Islet of Langerhans (tissue), 1 donor: ENCODE measurements around the gene HDAC3.
A peak's percentile ranks its signal among the peaks of the same experiment; 100 is the strongest.

ENCODE experiments used
- FAIRE-seq: peaks from one replicate; lab custom pipeline; 2011; peaks lifted over from hg19 to GRCh38; lab: Jason Lieb, UNC

The HDAC3 gene

GRCh38 chr5:141598391-141599345 lies 38.0 kb downstream of the HDAC3 start:
- peak; percentile 88 for FAIRE-seq

GRCh38 chr5:141597814-141598213 lies 38.8 kb downstream of the HDAC3 start:
- peak; percentile 5 for FAIRE-seq

GRCh38 chr5:141597394-141597793 lies 39.3 kb downstream of the HDAC3 start:
- no peak for FAIRE-seq

- FAIRE-seq, result no peak
Observed at GRCh38 chr5:141596867-141597266, 39.8 kb downstream of the HDAC3 start.

GRCh38 chr5:141590127-141590526 lies 46.5 kb downstream of the HDAC3 start:
- no peak for FAIRE-seq

GRCh38 chr5:141586246-141586645 lies 50.4 kb downstream of the HDAC3 start:
- no peak for FAIRE-seq

GRCh38 chr5:141585594-141585993 lies 51.1 kb downstream of the HDAC3 start:
- FAIRE-seq, result peak; percentile 47

- FAIRE-seq, result no peak
Observed at GRCh38 chr5:141574122-141574510, 62.5 kb downstream of the HDAC3 start.

GRCh38 chr5:141573489-141574121 lies 63.0 kb downstream of the HDAC3 start:
- no peak for FAIRE-seq
